Measurements from ENCODE around the gene SPTLC3.

The SPTLC3 gene

GRCh38 chr20:13089950-13090469 lies 81.2 kb downstream of the SPTLC3 start:
- DNase-seq (ENCODE audit: low read depth in 2 of 2, low spot score in 1 of 2): no peak

- no peak for DNase-seq (ENCODE audit: low read depth in 2 of 2, low spot score in 1 of 2)
Observed at GRCh38 chr20:13092111-13092510, 83.3 kb downstream of the SPTLC3 start.

- no peak for DNase-seq (ENCODE audit: low read depth in 2 of 2, low spot score in 1 of 2)
Observed at GRCh38 chr20:13094976-13095375, 86.2 kb downstream of the SPTLC3 start.

- no peak for DNase-seq (ENCODE audit: low read depth in 2 of 2, low spot score in 1 of 2)
Observed at GRCh38 chr20:13098720-13099355, 90.1 kb downstream of the SPTLC3 start.

- no peak for DNase-seq (ENCODE audit: low read depth in 2 of 2, low spot score in 1 of 2)
Observed at GRCh38 chr20:13099676-13100075, 90.9 kb downstream of the SPTLC3 start.

GRCh38 chr20:13101276-13101675 lies 92.5 kb downstream of the SPTLC3 start:
- no peak for DNase-seq (ENCODE audit: low read depth in 2 of 2, low spot score in 1 of 2)

- DNase-seq (ENCODE audit: low read depth in 2 of 2, low spot score in 1 of 2): no peak
Observed at GRCh38 chr20:13101706-13102105, 92.9 kb downstream of the SPTLC3 start.

- no peak for DNase-seq (ENCODE audit: low read depth in 2 of 2, low spot score in 1 of 2)
Observed at GRCh38 chr20:13102237-13102636, 93.5 kb downstream of the SPTLC3 start.

GRCh38 chr20:13102694-13103093 lies 93.9 kb downstream of the SPTLC3 start:
- DNase-seq (ENCODE audit: low read depth in 2 of 2, low spot score in 1 of 2): no peak

- no peak for DNase-seq (ENCODE audit: low read depth in 2 of 2, low spot score in 1 of 2)
Observed at GRCh38 chr20:13105039-13105438, 96.3 kb downstream of the SPTLC3 start.

- no peak for DNase-seq (ENCODE audit: low read depth in 2 of 2, low spot score in 1 of 2)
Observed at GRCh38 chr20:13105864-13106457, 97.2 kb downstream of the SPTLC3 start.

- DNase-seq (ENCODE audit: low read depth in 2 of 2, low spot score in 1 of 2): no peak
Observed at GRCh38 chr20:13109658-13110057, 100.9 kb downstream of the SPTLC3 start.

- no peak for DNase-seq (ENCODE audit: low read depth in 2 of 2, low spot score in 1 of 2)
Observed at GRCh38 chr20:13110796-13111195, 102.0 kb downstream of the SPTLC3 start.

- DNase-seq (ENCODE audit: low read depth in 2 of 2, low spot score in 1 of 2): no peak
Observed at GRCh38 chr20:13111249-13111911, 102.6 kb downstream of the SPTLC3 start.

- no peak for DNase-seq (ENCODE audit: low read depth in 2 of 2, low spot score in 1 of 2)
Observed at GRCh38 chr20:13113731-13114130, 105.0 kb downstream of the SPTLC3 start.

GRCh38 chr20:13117200-13117599 lies 108.4 kb downstream of the SPTLC3 start:
- DNase-seq (ENCODE audit: low read depth in 2 of 2, low spot score in 1 of 2): no peak

- DNase-seq (ENCODE audit: low read depth in 2 of 2, low spot score in 1 of 2): no peak
Observed at GRCh38 chr20:13118676-13119075, 109.9 kb downstream of the SPTLC3 start.

GRCh38 chr20:13119583-13119982 lies 110.8 kb downstream of the SPTLC3 start:
- DNase-seq (ENCODE audit: low read depth in 2 of 2, low spot score in 1 of 2): peak in 1 of 2 donors; percentile 1

GRCh38 chr20:13120471-13120870 lies 111.7 kb downstream of the SPTLC3 start:
- DNase-seq (ENCODE audit: low read depth in 2 of 2, low spot score in 1 of 2): no peak

GRCh38 chr20:13121840-13122515 lies 113.2 kb downstream of the SPTLC3 start:
- no peak for DNase-seq (ENCODE audit: low read depth in 2 of 2, low spot score in 1 of 2)

- DNase-seq (ENCODE audit: low read depth in 2 of 2, low spot score in 1 of 2): no peak
Observed at GRCh38 chr20:13125486-13125885, 116.7 kb downstream of the SPTLC3 start.

- DNase-seq (ENCODE audit: low read depth in 2 of 2, low spot score in 1 of 2): no peak
Observed at GRCh38 chr20:13128173-13128572, 119.4 kb downstream of the SPTLC3 start.
